Measurements from ENCODE around the gene STAT2. TPM values are rescaled to one million over a fixed set of nuclear protein-coding genes. Genes with fewer than 3 reads are reported as not detected.

The STAT2 gene
- total and polyA plus RNA-seq, 9 of the 15 experiments (the other 6 are each of a cell fraction or from before 2014, with no cell fraction given): 15.5 to 46.9 (median 40.1) TPM

DNA sequence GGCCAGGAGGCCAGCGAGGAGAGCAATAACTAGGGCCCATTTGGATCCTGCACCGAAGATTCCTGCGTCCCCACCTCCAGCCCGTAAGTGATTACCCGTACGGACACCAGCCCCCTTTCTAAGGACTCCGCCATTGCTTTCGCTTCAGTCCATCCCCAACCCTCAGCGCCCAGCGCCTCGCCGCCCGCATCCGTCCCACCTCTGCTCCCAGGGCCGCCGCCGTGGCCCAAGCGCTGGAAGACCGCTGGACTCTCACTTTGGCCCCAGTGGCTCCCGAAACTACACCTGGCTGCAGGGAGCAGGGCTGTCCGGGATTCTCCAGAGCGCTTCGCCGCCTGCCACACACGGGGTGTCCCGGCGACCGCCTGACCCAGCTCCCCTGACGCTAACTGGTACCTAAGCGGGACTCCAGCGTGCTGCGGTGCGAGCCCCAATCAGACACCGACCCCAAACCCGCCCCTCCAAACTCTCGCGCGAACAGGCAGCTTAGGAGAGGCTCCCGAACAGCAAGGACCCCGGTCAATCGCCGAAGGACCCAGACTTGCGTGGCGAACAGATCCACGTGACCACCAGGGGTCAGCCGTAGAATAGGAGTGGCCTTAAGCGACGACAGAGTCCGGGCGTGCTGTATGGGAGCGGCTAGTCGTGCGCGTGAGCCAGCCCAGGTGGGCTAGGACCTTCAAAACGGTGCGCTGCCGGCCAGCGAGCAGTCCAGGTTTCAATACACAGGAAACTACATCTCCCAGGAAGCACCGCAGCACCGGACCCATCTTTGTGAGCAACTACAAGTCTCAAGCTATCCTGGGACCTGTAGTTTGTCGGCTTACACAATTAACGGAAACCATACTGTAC, 44.1 kb downstream of the STAT2 start, which contains the start of gene CNPY2 (continued):
- TF ChIP-seq TCFL5 (CRISPR knock-in tag; conservative IDR thresholded peaks at IDR 0.05) (no peak), ZNF584 (CRISPR knock-in tag; IDR thresholded peaks at IDR 0.05; ENCODE audit: low read depth) (peak; percentile 39; the same call in 1 of the 2 replicates), ZFP36 (IDR thresholded peaks at IDR 0.05; ENCODE audit: low read depth, low read length, partially characterized antibody) (no peak), SMARCE1 (IDR thresholded peaks at IDR 0.05) (peak; percentile 18; the same call in 1 of the 2 replicates), HNRNPUL1 (IDR thresholded peaks at IDR 0.05; ENCODE audit: low read length) (no peak), RFX7 (CRISPR knock-in tag; IDR thresholded peaks at IDR 0.05) (no peak), TGIF2 (CRISPR knock-in tag; IDR thresholded peaks at IDR 0.05) (no peak), ZNF699 (CRISPR knock-in tag; IDR thresholded peaks at IDR 0.05; ENCODE audit: insufficient replicate concordance) (no peak), CBX3 (IDR thresholded peaks at IDR 0.05; ENCODE audit: borderline replicate concordance in 1 of 2, low read length in 2 of 2) (no peak)
- TF ChIP-seq, protein P1, sequence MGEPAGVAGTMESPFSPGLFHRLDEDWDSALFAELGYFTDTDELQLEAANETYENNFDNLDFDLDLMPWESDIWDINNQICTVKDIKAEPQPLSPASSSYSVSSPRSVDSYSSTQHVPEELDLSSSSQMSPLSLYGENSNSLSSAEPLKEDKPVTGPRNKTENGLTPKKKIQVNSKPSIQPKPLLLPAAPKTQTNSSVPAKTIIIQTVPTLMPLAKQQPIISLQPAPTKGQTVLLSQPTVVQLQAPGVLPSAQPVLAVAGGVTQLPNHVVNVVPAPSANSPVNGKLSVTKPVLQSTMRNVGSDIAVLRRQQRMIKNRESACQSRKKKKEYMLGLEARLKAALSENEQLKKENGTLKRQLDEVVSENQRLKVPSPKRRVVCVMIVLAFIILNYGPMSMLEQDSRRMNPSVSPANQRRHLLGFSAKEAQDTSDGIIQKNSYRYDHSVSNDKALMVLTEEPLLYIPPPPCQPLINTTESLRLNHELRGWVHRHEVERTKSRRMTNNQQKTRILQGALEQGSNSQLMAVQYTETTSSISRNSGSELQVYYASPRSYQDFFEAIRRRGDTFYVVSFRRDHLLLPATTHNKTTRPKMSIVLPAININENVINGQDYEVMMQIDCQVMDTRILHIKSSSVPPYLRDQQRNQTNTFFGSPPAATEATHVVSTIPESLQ (CRISPR knock-in tag; IDR thresholded peaks at IDR 0.05): peak; percentile 38; the same call in 1 of the 2 replicates
- TF ChIP-seq, protein P2, sequence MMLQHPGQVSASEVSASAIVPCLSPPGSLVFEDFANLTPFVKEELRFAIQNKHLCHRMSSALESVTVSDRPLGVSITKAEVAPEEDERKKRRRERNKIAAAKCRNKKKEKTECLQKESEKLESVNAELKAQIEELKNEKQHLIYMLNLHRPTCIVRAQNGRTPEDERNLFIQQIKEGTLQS (IDR thresholded peaks at IDR 0.05): peak; percentile 35; the same call in 1 of the 2 replicates
- TF ChIP-seq, protein P2 (CRISPR knock-in tag; conservative IDR thresholded peaks at IDR 0.05): 0 out of 2 replicates have a peak, but pooled peaks have one; percentile 49
- TF ChIP-seq, protein P3, sequence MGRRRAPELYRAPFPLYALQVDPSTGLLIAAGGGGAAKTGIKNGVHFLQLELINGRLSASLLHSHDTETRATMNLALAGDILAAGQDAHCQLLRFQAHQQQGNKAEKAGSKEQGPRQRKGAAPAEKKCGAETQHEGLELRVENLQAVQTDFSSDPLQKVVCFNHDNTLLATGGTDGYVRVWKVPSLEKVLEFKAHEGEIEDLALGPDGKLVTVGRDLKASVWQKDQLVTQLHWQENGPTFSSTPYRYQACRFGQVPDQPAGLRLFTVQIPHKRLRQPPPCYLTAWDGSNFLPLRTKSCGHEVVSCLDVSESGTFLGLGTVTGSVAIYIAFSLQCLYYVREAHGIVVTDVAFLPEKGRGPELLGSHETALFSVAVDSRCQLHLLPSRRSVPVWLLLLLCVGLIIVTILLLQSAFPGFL (CRISPR knock-in tag; IDR thresholded peaks at IDR 0.05): no peak
- TF ChIP-seq, protein P4, sequence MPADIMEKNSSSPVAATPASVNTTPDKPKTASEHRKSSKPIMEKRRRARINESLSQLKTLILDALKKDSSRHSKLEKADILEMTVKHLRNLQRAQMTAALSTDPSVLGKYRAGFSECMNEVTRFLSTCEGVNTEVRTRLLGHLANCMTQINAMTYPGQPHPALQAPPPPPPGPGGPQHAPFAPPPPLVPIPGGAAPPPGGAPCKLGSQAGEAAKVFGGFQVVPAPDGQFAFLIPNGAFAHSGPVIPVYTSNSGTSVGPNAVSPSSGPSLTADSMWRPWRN (IDR thresholded peaks at IDR 0.05; ENCODE audit: low read depth): no peak
- TF ChIP-seq, protein P5, sequence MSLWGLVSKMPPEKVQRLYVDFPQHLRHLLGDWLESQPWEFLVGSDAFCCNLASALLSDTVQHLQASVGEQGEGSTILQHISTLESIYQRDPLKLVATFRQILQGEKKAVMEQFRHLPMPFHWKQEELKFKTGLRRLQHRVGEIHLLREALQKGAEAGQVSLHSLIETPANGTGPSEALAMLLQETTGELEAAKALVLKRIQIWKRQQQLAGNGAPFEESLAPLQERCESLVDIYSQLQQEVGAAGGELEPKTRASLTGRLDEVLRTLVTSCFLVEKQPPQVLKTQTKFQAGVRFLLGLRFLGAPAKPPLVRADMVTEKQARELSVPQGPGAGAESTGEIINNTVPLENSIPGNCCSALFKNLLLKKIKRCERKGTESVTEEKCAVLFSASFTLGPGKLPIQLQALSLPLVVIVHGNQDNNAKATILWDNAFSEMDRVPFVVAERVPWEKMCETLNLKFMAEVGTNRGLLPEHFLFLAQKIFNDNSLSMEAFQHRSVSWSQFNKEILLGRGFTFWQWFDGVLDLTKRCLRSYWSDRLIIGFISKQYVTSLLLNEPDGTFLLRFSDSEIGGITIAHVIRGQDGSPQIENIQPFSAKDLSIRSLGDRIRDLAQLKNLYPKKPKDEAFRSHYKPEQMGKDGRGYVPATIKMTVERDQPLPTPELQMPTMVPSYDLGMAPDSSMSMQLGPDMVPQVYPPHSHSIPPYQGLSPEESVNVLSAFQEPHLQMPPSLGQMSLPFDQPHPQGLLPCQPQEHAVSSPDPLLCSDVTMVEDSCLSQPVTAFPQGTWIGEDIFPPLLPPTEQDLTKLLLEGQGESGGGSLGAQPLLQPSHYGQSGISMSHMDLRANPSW (CRISPR knock-in tag; IDR thresholded peaks at IDR 0.05): no peak

Data from K562 (cell line).